ENCODE results near the gene PGGT1B.

Gene PGGT1B

DNA sequence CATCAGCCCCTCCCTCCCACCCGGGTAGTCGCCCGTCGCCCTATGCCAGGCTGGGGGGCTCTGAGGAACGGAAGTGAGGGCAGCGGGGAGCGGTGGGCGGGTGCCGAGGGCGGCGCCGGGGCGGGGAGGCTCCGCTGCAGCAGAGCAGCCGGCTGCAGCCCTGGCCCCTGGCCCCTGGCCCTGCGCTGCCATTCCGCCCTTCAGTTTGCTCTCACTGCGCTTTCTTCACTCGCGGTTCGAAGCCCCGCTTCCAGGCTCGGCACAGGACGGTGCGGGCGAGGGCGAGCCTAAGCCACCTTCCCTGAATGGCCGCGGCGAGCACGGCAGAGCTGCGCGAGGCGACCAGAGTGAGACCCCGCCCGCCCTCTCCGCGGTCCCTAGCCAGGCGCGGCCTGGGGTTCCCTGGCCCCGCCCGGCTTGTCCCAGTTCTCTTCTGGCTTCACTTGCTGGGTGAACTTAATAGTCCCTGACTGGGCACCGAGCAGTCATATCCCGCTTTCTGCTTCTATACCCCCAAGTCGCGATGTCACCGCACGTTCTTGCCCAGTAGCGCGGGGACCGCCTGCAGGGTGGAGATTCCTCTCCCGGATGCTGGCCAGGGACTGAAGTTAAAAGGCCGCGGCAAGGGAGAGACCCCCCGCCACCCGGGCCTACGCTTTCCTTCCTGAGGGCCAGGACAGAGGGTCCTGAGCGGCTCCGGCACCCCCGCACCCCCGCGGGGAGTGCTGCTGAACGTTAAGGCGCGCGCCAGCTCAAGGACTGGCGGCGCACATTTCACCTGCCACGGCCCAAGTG, 92.3 kb downstream of the PGGT1B start:
- TF ChIP-seq, protein P1, sequence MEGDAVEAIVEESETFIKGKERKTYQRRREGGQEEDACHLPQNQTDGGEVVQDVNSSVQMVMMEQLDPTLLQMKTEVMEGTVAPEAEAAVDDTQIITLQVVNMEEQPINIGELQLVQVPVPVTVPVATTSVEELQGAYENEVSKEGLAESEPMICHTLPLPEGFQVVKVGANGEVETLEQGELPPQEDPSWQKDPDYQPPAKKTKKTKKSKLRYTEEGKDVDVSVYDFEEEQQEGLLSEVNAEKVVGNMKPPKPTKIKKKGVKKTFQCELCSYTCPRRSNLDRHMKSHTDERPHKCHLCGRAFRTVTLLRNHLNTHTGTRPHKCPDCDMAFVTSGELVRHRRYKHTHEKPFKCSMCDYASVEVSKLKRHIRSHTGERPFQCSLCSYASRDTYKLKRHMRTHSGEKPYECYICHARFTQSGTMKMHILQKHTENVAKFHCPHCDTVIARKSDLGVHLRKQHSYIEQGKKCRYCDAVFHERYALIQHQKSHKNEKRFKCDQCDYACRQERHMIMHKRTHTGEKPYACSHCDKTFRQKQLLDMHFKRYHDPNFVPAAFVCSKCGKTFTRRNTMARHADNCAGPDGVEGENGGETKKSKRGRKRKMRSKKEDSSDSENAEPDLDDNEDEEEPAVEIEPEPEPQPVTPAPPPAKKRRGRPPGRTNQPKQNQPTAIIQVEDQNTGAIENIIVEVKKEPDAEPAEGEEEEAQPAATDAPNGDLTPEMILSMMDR (conservative IDR thresholded peaks at IDR 0.05; ENCODE audit: low read depth, low read length) = no peak
- H3K4me3 ChIP-seq (ENCODE audit: low read length) = peak overlapping the region; percentile 84
- no peak for DNase-seq (ENCODE audit: low read depth)

DNA sequence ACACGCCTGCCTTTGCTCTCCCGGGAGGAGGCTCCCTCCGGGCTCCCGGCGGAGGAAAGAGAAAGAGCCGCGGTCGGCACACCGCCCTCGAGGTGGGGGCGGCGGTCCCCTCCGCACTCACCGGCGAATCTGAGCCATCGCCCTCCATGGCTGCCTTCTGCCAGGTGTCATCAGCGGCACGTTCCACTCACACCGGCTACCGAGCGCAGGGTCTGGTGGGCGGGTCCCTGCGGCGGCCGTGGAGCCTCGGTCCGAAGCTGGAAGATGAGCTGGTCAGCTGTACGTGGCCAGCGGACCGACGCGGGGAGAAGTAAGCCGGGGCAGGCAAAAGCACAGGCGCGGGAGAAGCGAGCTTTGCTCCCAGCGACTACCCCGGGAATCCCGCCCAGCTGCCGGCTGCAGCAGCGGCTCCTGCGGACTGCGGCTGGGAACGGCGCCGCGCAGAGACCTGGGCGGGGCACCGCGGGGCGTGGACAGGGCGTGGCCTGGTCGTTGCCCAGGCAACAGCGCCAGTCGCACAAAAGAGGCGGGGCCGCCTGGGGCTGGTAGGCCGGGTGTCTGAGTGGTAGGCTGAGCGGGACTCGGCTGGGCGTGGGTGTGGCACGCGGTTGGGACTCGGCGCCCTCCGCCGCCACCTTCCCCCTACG, 93.1 kb downstream of the PGGT1B start, which contains the start of gene TRIM36:
Gene TRIM36, minus strand, starts transcription at position 422 of the 647 bp plus-strand sequence. Its CDS starts 274 bp downstream, at position 148.
- peak within 1 kb of the TSS; percentile 84 for H3K4me3 ChIP-seq (ENCODE audit: low read length)
- peak; percentile 72 for DNase-seq (ENCODE audit: low read depth)
- TF ChIP-seq, protein P1 (conservative IDR thresholded peaks at IDR 0.05; ENCODE audit: low read depth, low read length) = no peak

DNA sequence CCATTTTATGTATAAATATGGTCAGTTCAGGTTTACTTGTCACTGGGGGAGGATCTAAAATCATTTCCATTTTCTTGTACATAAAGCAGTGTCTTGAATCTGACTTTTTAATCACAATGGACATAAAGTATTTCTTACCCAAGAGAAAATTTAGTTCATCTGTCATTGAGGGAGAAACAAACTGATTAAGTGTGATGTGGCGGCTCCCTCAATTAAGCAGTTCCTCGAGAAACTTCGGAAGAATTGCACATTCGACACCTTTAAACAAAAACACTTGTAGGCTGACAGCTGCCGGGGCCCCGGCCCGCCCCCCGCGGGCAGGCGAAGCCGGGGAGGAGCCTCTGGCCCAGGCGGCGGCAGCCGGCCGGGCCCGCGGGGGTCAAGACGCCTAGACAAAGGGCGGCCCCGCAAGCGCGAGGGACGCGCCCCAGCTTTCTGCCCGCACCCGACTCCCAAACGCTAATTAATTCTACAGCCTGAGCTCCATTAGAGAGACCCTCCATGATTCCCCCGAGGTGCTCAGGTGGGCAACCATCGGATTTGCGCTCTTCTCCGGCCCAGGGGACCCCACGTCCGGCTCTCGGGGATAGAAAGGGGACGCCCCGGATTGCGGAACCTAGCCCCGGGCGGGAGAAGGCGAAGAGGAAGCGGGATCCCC, 93.7 kb downstream of the PGGT1B start:
- DNase-seq (ENCODE audit: low read depth) = no peak
- H3K4me3 ChIP-seq (ENCODE audit: low read length) = peak overlapping the region; percentile 84
- TF ChIP-seq, protein P1 (conservative IDR thresholded peaks at IDR 0.05; ENCODE audit: low read depth, low read length) = no peak

DNA sequence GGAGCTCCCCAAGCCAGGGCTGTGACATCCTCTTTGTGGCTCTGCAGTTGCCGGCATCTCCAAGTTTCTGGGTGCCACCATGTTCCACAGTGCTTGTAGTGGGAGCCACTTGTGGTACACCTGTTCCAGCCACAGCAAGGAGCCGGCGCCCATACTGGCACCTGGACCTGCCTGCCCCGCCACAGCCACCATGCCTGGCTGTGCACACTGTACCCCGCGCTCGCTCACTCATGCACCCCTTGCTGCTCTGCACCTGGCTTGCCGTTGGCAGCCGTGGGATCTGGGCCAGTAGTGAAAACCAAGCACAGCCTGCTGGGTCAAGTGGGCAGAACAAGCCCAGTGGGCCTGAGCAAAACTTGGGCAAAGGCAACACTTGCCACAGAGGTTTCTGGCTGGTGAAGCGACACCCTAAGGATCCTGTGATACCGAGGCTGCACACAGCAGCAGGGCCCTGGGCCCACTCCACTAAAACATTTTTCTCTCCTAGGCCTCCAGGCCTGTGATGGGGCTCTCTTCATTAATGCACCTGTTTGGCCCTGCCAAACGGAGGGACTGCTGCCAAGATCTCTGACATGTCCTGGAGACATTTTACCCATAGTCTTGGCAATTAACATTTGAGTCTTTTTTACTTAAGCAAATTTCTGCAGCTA, 95.8 kb downstream of the PGGT1B start:
- TF ChIP-seq, protein P1 (conservative IDR thresholded peaks at IDR 0.05; ENCODE audit: low read depth, low read length) = no peak

DNA sequence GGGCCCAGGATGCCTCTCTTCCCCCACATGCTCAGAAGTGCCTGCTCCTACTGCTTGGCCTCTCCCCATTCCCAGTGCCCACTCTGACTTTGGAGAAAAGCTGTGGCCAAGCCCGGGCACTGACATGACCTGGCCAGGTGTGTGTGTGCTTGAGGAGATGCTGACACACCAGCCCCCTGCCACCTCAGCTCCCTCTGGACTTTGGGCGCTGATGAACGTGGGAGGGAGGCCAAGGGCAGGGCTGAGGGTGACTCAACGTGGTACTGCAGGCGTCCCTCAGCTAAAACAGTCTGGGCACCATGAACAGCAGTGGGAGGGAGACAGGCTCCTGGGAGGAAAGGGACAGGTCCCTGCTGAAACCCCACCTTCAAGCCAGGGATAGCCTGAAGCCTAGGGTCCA, 96.9 kb downstream of the PGGT1B start:
- TF ChIP-seq, protein P1 (conservative IDR thresholded peaks at IDR 0.05; ENCODE audit: low read depth, low read length) = no peak
- no peak overlapping the region for H3K4me3 ChIP-seq (ENCODE audit: low read length)
- no peak for DNase-seq (ENCODE audit: low read depth)

More for the DNA sequence above, 95.8 kb downstream of the PGGT1B start:
- no peak for DNase-seq (ENCODE audit: low read depth)
- no peak overlapping the region for H3K4me3 ChIP-seq (ENCODE audit: low read length)

DNA sequence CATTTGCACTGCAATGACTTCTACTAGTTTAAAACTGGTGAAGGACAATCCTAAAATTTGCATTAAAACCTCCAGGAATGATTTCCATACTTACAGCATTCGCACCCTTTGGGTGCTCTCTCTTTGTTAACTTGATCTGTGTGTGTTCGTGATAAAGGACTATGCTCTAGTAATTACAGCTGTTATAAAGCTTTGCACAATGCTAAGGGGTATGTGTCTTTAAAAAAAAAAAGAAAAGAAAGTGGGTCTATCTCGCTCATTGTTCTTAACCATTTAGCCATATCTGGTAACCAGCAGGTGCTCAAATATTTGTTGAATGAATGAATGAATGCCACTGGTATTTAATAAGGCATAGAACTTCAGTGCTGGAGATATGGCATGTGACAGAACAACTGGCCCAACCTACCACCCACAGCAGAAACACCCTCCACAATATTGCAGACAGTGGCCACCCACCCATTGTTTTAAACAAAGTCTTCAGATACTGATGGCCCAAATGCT, 101.7 kb downstream of the PGGT1B start:
- TF ChIP-seq, protein P1 (conservative IDR thresholded peaks at IDR 0.05; ENCODE audit: low read depth, low read length) = no peak
- no peak overlapping the region for H3K4me3 ChIP-seq (ENCODE audit: low read length)
- no peak for DNase-seq (ENCODE audit: low read depth)
